GM18498 (cell line): Measurements from ENCODE around the gene UCN2.
A peak's percentile ranks its signal among the peaks of the same experiment; 100 is the strongest.
"Not testable (repeated sequence)": the region's sequence is repeated elsewhere in the genome, so short reads cannot be mapped to it uniquely, and the experiment has no call there.

Experiments
- ATAC-seq: cut with Tn5 transposase; IDR thresholded peaks from one replicate; pipeline ENCODE4 v1.9.1; 2021; ENCODE audit warnings: mild to moderate bottlenecking, moderate library complexity; ENCODE audit not compliant: unreplicated experiment

The UCN2 gene

GRCh38 chr3:48564022-48564421 lies 441 bp upstream of the UCN2 start:
- no peak for ATAC-seq

GRCh38 chr3:48562367-48563095 lies 1.1 kb downstream of the UCN2 start:
- no peak for ATAC-seq

GRCh38 chr3:48561045-48561736 lies 2.4 kb downstream of the UCN2 start:
- no peak for ATAC-seq

GRCh38 chr3:48560648-48561018 lies 2.9 kb downstream of the UCN2 start:
- no peak for ATAC-seq

GRCh38 chr3:48558493-48559134 lies 5.0 kb downstream of the UCN2 start:
- no peak for ATAC-seq

GRCh38 chr3:48556796-48557626 lies 6.6 kb downstream of the UCN2 start, which contains the start of gene PFKFB4:
Gene PFKFB4 (minus strand): TSS chr3:48556803. CDS start chr3:48556777, 26 bp downstream.
- peak; percentile 90 for ATAC-seq

- no peak for ATAC-seq
Observed at GRCh38 chr3:48555949-48556795, 7.4 kb downstream of the UCN2 start.

- no peak for ATAC-seq
Observed at GRCh38 chr3:48555231-48555948, 8.2 kb downstream of the UCN2 start.

GRCh38 chr3:48553886-48554845 lies 9.4 kb downstream of the UCN2 start:
- no peak for ATAC-seq

GRCh38 chr3:48553361-48553760 lies 10.2 kb downstream of the UCN2 start:
- no peak for ATAC-seq

GRCh38 chr3:48552111-48552951 lies 11.2 kb downstream of the UCN2 start:
- ATAC-seq: no peak

- not testable (repeated sequence) for ATAC-seq
Observed at GRCh38 chr3:48551651-48552050, 11.9 kb downstream of the UCN2 start.

- ATAC-seq: no peak
Observed at GRCh38 chr3:48548729-48549705, 14.6 kb downstream of the UCN2 start.

GRCh38 chr3:48548126-48548525 lies 15.5 kb downstream of the UCN2 start:
- ATAC-seq: no peak

- no peak for ATAC-seq
Observed at GRCh38 chr3:48546203-48546829, 17.3 kb downstream of the UCN2 start.

GRCh38 chr3:48544141-48544540 lies 19.4 kb downstream of the UCN2 start:
- no peak for ATAC-seq
